HepG2 (cell line): ENCODE measurements around the gene NACC2. TPM values are rescaled to one million over a fixed set of nuclear protein-coding genes. Genes with fewer than 3 reads are reported as not detected.

Experiments used
- CBX2 ChIP-seq, 2 experiments: fragments of 200-600 bp in 1 of 2; sonication (generic); formaldehyde crosslinking in 1 of 2; IDR thresholded peaks; 2 replicates each; pipeline versions ENCODE4 v1.7.0 to v1.8.1; 2018 to 2022; ENCODE audit warnings: low read depth in 2 of 2, low read length in 1 of 2, mild to moderate bottlenecking in 1 of 2, missing genetic modification reagents in 1 of 2
- ESRRA ChIP-seq: sonication (generic); formaldehyde crosslinking; IDR thresholded peaks from 2 replicates; pipeline ENCODE4 v1.5.1; 2020; ENCODE audit warnings: mild to moderate bottlenecking, low read depth, missing genetic modification reagents
- FOXK1 ChIP-seq: sonication (generic); formaldehyde crosslinking; IDR thresholded peaks from 2 replicates; pipeline ENCODE4 v1.4.0; 2020; ENCODE audit warnings: low read depth, missing genetic modification reagents, borderline replicate concordance
- FOXP1 ChIP-seq, 2 experiments: fragments of 450-650 bp in 1 of 2; IDR thresholded peaks; 2 replicates each; pipeline ENCODE4 v1.6.1; 2017 to 2018; ENCODE audit warnings: antibody characterized with exemption in 1 of 2
- GABPA ChIP-seq, 2 experiments: IDR thresholded peaks; 2 replicates each; pipeline ENCODE4 v1.6.1; 2011 to 2016; ENCODE audit warnings: low read depth in 2 of 2, low read length in 1 of 2, missing biosample characterization in 1 of 2, missing genetic modification characterization in 1 of 2
- IRX3 ChIP-seq: sonication (generic); formaldehyde crosslinking; IDR thresholded peaks from 2 replicates; pipeline ENCODE4 v1.8.1; 2023; ENCODE audit warnings: mild to moderate bottlenecking, low read depth, missing genetic modification reagents, borderline replicate concordance
- KDM4B ChIP-seq: sonication (generic); formaldehyde crosslinking; IDR thresholded peaks from 2 replicates; pipeline ENCODE4 v1.4.0; 2020; ENCODE audit warnings: missing genetic modification reagents
- RELA ChIP-seq: sonication (generic); formaldehyde crosslinking; IDR thresholded peaks from 2 replicates; pipeline ENCODE4 v1.4.0; 2020; ENCODE audit warnings: missing genetic modification reagents
- RXRA ChIP-seq: sonication (generic); formaldehyde crosslinking; IDR thresholded peaks from 2 replicates; pipeline ENCODE4 v1.5.1; 2020; ENCODE audit warnings: missing genetic modification reagents
- SMAD1 ChIP-seq: sonication (generic); formaldehyde crosslinking; IDR thresholded peaks from 2 replicates; pipeline ENCODE4 v1.4.0; 2020; ENCODE audit warnings: missing genetic modification reagents, low read depth, mild to moderate bottlenecking, borderline replicate concordance
- TFDP2 ChIP-seq: sonication (generic); formaldehyde crosslinking; IDR thresholded peaks from 2 replicates; pipeline ENCODE4 v1.4.0; 2020; ENCODE audit warnings: missing genetic modification reagents
- USF2 ChIP-seq, 2 experiments: sonication (generic) in 1 of 2; formaldehyde crosslinking in 1 of 2; IDR thresholded peaks; 2 replicates each; pipeline versions ENCODE4 v1.5.1 to v1.6.1; 2011 to 2020; ENCODE audit warnings: borderline replicate concordance in 1 of 2, low read depth in 1 of 2, low read length in 1 of 2, mild to moderate bottlenecking in 1 of 2, missing genetic modification reagents in 1 of 2, moderate library complexity in 1 of 2
- ZNF33B ChIP-seq: sonication (generic); formaldehyde crosslinking; IDR thresholded peaks from 2 replicates; pipeline ENCODE4 v1.5.1; 2020; ENCODE audit warnings: mild to moderate bottlenecking, missing genetic modification reagents
- ZNF567 ChIP-seq: sonication (generic); formaldehyde crosslinking; IDR thresholded peaks from 2 replicates; pipeline ENCODE4 v1.8.1; 2023; ENCODE audit warnings: mild to moderate bottlenecking, missing genetic modification reagents, borderline replicate concordance
- ZNF605 ChIP-seq: sonication (generic); formaldehyde crosslinking; IDR thresholded peaks from 2 replicates; pipeline ENCODE4 v1.8.0; 2022; ENCODE audit warnings: mild to moderate bottlenecking, missing genetic modification reagents
- ZNF660 ChIP-seq: sonication (generic); formaldehyde crosslinking; IDR thresholded peaks from 2 replicates; pipeline ENCODE4 v1.5.1; 2020; ENCODE audit warnings: mild to moderate bottlenecking, low read depth, missing genetic modification reagents, borderline replicate concordance
- ZNF768 ChIP-seq: sonication (generic); formaldehyde crosslinking; IDR thresholded peaks from 2 replicates; pipeline ENCODE4 v1.4.0; 2020; ENCODE audit warnings: missing genetic modification reagents
- ZNF773 ChIP-seq: sonication (generic); formaldehyde crosslinking; IDR thresholded peaks from 2 replicates; pipeline ENCODE4 v1.4.0; 2020; ENCODE audit warnings: missing genetic modification reagents, borderline replicate concordance
- ZSCAN25 ChIP-seq: sonication (generic); formaldehyde crosslinking; IDR thresholded peaks from 2 replicates; pipeline ENCODE4 v1.8.0; 2022; ENCODE audit warnings: mild to moderate bottlenecking, missing genetic modification reagents
- polyA plus RNA-seq, 8 experiments: library from polyadenylated mRNA; depleted of rRNA in 3 of 8; stranded (reverse) in 7 of 8; unstranded in 1 of 8; fragments of >200 nt; fragmentation: Illumina TruSeq in 4 of 8; extraction: Trizol in 4 of 8; gene quantifications; 2 replicates each; pipeline versions ENCODE4 v1.2.1 to v1.2.3, GENCODE V29; 2011 to 2016; ENCODE audit warnings: low read depth in 4 of 8, missing spikeins in 1 of 8, mixed read lengths in 1 of 8; ENCODE audit not compliant: insufficient read depth in 1 of 8
- total RNA-seq, 5 experiments: library from RNA; depleted of rRNA; stranded (reverse); fragments of >200 nt; fragmentation: Illumina TruSeq; extraction: Trizol; gene quantifications; 2 replicates each; pipeline ENCODE4 v1.2.3, GENCODE V29; 2016; ENCODE audit warnings: low read depth in 1 of 5
- TF ChIP-seq, protein P1 (sequence below): sonication (generic); formaldehyde crosslinking; IDR thresholded peaks from 2 replicates; pipeline ENCODE4 v1.9.0; 2022; ENCODE audit warnings: missing genetic modification reagents, mild to moderate bottlenecking, borderline replicate concordance
- TF ChIP-seq, protein P2 (sequence below): sonication (generic); formaldehyde crosslinking; conservative IDR thresholded peaks from 2 replicates; pipeline ENCODE4 v1.4.0; 2020; ENCODE audit warnings: missing genetic modification reagents

Gene NACC2
- total and polyA plus RNA-seq, 2 of the 13 experiments (the other 11 are each of a cell fraction or from before 2014, with no cell fraction given) = 5.9 to 12.3 TPM

- TF ChIP-seq, protein P1, sequence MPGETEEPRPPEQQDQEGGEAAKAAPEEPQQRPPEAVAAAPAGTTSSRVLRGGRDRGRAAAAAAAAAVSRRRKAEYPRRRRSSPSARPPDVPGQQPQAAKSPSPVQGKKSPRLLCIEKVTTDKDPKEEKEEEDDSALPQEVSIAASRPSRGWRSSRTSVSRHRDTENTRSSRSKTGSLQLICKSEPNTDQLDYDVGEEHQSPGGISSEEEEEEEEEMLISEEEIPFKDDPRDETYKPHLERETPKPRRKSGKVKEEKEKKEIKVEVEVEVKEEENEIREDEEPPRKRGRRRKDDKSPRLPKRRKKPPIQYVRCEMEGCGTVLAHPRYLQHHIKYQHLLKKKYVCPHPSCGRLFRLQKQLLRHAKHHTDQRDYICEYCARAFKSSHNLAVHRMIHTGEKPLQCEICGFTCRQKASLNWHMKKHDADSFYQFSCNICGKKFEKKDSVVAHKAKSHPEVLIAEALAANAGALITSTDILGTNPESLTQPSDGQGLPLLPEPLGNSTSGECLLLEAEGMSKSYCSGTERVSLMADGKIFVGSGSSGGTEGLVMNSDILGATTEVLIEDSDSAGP (CRISPR knock-in tag) = peak; percentile 72; the same call in 1 of the 2 replicates
- TF ChIP-seq ZNF660 (CRISPR knock-in tag) (no peak), RELA (CRISPR knock-in tag) (no peak), FOXK1 (CRISPR knock-in tag) (no peak), TFDP2 (no peak), IRX3 (CRISPR knock-in tag) (no peak), ZSCAN25 (CRISPR knock-in tag) (no peak; the same call in 1 of the 2 replicates), ZNF768 (0 out of 2 replicates have a peak, but pooled peaks have one; percentile 9), USF2 (IDR thresholded peaks at IDR 0.05; ENCODE audit: low read depth, low read length) (peak; percentile 41; the same call in 1 of the 2 replicates), USF2 (CRISPR knock-in tag; IDR thresholded peaks at IDR 0.05; ENCODE audit: borderline replicate concordance) (peak; percentile 65; the same call in 1 of the 2 replicates), ZNF773 (CRISPR knock-in tag) (no peak; the same call in 1 of the 2 replicates), ZNF33B (0 out of 2 replicates have a peak, but pooled peaks have one; percentile 38), CBX2 (IDR thresholded peaks at IDR 0.05; ENCODE audit: low read depth, low read length) (no peak), CBX2 (CRISPR knock-in tag; IDR thresholded peaks at IDR 0.05; ENCODE audit: low read depth) (no peak), KDM4B (CRISPR knock-in tag) (0 out of 2 replicates have a peak, but pooled peaks have one; percentile 52), RXRA (CRISPR knock-in tag) (peak; percentile 26; the same call in 1 of the 2 replicates), FOXP1 (IDR thresholded peaks at IDR 0.05) (no peak), FOXP1 (CRISPR knock-in tag; IDR thresholded peaks at IDR 0.05) (no peak), ESRRA (CRISPR knock-in tag) (peak; percentile 66; the same call in 1 of the 2 replicates), ZNF605 (CRISPR knock-in tag) (peak; percentile 59), GABPA (IDR thresholded peaks at IDR 0.05; ENCODE audit: low read depth, low read length) (no peak), GABPA (CRISPR knock-in tag; IDR thresholded peaks at IDR 0.05; ENCODE audit: low read depth) (no peak), SMAD1 (CRISPR knock-in tag) (0 out of 2 replicates have a peak, but pooled peaks have one; percentile 37), ZNF567 (CRISPR knock-in tag) (0 out of 2 replicates have a peak, but pooled peaks have one; percentile 11)
- TF ChIP-seq, protein P2, sequence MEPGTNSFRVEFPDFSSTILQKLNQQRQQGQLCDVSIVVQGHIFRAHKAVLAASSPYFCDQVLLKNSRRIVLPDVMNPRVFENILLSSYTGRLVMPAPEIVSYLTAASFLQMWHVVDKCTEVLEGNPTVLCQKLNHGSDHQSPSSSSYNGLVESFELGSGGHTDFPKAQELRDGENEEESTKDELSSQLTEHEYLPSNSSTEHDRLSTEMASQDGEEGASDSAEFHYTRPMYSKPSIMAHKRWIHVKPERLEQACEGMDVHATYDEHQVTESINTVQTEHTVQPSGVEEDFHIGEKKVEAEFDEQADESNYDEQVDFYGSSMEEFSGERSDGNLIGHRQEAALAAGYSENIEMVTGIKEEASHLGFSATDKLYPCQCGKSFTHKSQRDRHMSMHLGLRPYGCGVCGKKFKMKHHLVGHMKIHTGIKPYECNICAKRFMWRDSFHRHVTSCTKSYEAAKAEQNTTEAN (CRISPR knock-in tag) = no peak
Observed at GRCh38 chr9:136117291-136117915, 22.3 kb upstream of the NACC2 start (continued).
